ENCODE results near the gene NOL3.
"Not testable (repeated sequence)": the region's sequence is repeated elsewhere in the genome, so short reads cannot be mapped to it uniquely, and the experiment has no call there.

Gene NOL3

GRCh38 chr16:67170168-67170948 is at the start of gene NOL3:
NOL3 (plus strand) TSS chr16:67170538.
- peak in 1 of 2 experiments; percentile 28 for DNase-seq

DNA sequence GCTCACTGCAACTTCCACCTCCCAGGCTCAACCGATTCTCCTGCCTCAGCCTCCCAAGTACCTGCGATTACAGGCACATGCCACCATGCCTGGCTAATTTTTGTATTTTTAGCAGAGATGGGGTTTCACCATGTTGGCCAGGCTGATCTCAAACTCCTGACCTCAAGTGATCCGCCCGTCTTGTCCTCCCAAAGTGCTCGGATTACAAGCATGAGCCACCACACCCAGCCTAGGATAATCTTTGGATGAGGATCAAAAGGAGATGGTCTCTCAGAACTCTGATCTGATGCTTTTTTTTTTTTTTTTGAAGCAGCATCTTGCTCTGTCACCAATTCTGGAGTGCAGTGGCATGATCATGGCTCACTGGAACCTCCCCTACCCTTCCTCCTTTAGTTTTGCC is 47.5 kb upstream of the NOL3 start:
- not testable (repeated sequence) for DNase-seq

DNA sequence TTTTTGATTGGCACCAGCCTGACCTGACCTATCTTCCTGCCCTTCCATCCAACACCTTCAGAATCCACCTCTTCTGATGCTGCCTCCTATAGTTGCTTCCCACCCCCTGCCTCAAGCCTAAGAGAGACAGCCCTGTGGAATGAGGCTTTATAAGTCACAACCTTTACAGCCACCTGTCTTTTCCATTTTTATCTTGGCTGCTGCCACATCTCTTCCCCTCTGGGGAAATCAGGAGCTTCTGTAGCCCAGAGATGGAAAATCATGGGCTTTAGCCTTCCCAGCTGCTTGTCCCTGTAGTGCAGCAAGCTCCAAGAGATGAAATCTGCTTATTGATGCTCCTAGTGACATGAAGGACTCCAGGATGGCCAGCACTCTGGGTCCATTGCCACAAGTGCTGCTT is 41.9 kb upstream of the NOL3 start:
- no peak for DNase-seq

- no peak for DNase-seq
Measured at GRCh38 chr16:67128887-67129286, 41.5 kb upstream of the NOL3 start.

DNA sequence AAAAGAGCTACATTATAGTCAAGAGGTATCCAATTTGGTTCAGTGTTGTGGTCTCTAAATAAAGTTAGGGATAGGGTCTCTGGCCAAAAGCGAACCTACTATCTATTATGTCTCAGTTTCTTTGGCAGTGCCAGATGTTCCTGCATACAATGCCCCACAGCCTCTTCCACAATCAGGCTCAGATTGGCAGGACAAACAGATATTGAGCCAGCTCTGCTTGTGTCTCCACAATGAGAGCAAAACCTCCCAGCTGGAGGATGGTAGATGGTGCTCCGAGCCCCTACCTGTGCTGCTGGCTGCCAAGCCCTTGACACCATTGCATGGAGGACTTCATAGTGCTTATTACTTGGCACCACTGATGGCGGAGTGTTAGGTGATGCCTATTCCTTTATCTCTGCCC is 40.9 kb upstream of the NOL3 start:
- DNase-seq = no peak

- DNase-seq = no peak
Measured at GRCh38 chr16:67137605-67138004, 32.7 kb upstream of the NOL3 start.

DNA sequence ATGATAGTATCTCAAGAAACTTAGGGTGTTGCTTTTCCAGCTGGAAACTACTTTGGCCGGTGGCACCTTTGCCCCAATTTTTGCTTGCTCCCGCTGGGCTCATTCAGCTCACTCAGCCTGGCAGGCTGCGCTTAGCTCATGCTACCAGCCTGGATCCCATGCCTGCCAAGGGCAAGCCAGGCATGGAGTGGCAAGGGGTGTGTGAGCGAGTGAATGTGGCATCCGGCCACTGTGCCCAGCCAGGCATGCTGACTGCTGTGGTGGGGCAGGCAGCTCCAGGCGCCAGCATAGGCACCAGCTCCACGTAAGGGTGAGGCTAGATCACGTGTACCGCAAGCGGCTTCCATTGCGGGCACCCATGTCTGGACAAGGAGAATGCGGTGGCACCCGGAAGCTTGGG is 28.9 kb upstream of the NOL3 start:
- DNase-seq = no peak

GRCh38 chr16:67142342-67142741 is 28.0 kb upstream of the NOL3 start:
- DNase-seq = no peak

DNA sequence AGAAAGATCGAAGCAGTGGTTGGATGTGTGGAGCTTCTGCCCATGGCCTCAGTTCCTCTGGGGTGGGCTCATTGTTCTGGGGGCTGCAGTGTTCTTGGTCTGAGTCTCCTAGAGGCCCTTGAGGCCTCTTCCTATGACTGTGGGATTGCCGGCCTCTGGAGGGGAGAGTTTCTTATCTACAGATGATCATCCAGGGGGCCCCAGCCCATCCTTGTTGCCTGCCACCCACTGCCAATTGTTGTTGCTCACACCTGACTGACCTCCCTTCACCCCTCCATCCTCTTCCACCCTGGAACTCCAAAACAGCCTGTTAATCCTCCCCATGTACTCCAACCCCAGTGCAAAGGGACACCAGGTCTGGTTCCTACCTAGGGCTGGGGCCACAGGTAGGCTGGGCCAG is 25.4 kb upstream of the NOL3 start:
- DNase-seq = no peak

- DNase-seq = no peak
Measured at GRCh38 chr16:67145746-67146145, 24.6 kb upstream of the NOL3 start.

GRCh38 chr16:67146523-67147357 is 23.6 kb upstream of the NOL3 start:
- no peak for DNase-seq

GRCh38 chr16:67147437-67148140 is 22.7 kb upstream of the NOL3 start:
- DNase-seq = no peak

DNA sequence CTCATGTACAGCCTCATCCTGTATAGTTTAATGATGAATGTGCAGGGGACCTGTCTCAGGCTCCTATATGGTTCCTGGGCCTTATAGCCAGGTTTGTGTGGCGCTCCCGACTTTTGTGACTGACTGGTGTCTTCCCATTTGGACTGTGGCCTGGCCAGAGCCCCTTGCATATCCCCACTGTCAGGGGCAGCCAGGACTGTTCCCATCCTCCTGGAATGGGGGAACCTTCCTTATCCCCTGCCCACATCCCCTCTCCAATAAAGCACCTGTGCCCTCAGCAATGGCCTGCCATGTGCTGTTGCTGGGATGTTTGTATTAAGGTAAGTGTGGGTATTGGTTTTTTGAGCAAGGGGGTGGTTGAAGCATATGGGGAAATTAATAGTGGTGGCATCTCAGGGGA is 22.1 kb upstream of the NOL3 start:
- DNase-seq = no peak

DNA sequence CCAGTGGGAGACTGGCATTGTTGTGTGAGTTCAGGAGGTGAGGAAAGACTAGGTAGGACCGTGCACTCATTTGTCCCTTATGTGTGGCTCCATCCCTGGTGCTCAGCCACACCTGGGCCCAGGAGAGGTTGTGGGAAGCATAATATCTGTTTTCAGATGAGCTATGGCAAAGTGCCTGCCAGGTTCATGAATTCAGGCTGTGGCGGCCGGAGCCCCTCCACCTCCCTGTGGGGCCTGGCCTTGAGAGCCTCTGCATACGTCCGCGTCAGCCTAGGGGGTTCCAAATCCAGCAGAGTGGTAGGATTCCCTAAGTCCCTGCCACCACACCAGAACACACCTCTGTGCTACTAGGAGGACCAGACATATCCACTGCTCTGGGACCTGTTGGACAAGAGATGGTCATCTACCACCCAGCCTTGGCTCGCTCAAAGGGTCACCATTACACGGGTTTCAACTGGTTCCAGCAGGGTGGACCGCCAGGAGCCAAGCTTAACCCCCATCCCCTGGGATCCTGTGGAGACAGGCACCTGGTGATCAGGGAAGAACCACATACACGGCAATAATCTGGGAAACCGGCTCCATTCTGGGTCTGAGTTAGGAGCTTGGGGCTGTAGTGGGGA is 21.6 kb upstream of the NOL3 start:
- DNase-seq = no peak

DNA sequence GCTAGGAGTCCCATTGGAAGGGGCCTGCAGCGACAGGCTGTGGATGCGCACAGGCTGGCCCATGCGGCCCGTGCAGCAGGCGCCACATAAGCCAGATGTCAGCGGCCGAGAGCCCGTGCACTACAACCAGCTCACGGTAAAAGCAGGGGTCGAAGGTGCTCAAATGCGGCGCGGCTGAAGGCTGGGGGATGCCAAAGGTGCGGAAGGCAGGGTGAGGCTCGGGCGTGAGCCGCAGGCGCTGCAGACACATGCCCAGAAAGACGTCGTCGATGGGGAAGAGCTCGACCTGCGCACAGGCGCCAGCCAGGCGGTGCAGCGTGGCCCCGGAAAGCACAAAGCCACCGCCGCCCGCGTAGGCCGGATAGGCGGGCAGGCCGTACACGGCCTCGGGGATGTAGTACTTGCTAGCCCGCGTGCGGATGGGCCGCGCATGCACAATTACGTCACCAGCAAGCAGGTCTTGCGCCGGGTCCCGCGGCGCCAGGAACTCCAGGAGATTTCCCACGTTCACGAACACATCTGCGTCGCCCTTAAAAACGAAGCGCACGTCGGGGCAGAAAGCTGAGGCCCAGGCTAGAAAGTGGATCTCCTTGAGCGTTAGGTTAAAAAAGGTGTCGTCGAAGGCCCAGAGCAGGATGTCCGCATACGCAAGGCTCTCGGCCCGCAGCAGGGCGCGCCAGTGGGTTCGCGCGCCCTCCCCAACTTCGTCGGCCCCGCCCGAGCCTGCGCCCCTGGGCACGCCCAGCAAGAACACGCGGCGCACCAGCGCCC is 20.9 kb upstream of the NOL3 start:
- DNase-seq = no peak

- no peak for DNase-seq
Measured at GRCh38 chr16:67150047-67150832, 20.1 kb upstream of the NOL3 start.

GRCh38 chr16:67150833-67151396 is 19.4 kb upstream of the NOL3 start, which contains the start of gene B3GNT9:
B3GNT9 (minus strand) TSS chr16:67150998; CDS start chr16:67150485, 513 bp downstream.
- no peak for DNase-seq

- DNase-seq = no peak
Measured at GRCh38 chr16:67151431-67152097, 18.8 kb upstream of the NOL3 start.

DNA sequence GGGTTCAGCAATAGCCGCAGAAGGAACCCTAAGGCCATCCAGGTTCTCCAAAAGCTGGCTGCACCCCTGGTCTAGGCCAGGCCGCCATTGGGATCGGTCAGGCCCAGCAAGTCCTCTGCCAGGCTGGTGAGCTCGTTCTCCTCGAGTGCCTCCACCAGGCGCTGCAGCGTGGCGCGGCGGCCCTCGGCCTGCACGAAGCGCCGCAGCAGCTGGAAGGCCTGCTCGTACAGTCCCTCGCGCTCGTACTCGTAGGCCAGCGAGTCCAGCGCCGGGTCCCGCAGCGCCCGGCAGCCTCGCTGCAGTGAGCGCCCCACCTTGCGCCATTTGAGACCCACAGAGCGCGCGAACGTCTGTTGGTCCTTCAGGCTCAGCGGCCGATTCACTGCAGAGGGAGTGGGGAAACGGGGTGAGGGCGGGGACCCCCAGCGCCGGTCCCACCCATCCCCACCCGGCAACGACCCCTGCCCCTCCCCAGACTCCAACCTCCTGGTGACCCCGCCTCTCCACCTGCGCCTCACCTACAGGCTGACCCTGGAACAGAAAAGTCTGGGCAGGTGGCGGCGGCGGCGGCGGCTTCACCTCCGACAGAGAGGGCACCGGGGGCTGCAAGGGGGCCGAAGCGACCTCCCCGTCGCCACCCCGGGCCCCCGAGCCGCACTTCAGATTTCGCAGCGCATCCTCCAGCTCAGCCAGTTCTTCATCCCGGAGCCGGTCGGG is 15.6 kb upstream of the NOL3 start:
- no peak for DNase-seq
